ENCODE data around the gene C4orf36.

C4orf36 gene

GRCh38 chr4:86848136-86848535, 44.1 kb downstream of the C4orf36 start:
- H3K27ac ChIP-seq, result no peak overlapping the region
- TF ChIP-seq CTCF (conservative IDR thresholded peaks at IDR 0.05) (no peak), ZFX (IDR thresholded peaks at IDR 0.05) (no peak)

- H3K27ac ChIP-seq, result no peak overlapping the region
- TF ChIP-seq CTCF (conservative IDR thresholded peaks at IDR 0.05) (no peak), ZFX (IDR thresholded peaks at IDR 0.05) (no peak)
These were observed 44.7 kb downstream of the C4orf36 start for GRCh38 chr4:86847571-86847970.

GRCh38 chr4:86846921-86847320, 45.3 kb downstream of the C4orf36 start:
- H3K27ac ChIP-seq, result no peak overlapping the region

GRCh38 chr4:86845593-86845992, 46.6 kb downstream of the C4orf36 start:
- no peak for TF ChIP-seq CTCF (conservative IDR thresholded peaks at IDR 0.05)
- TF ChIP-seq ZFX (IDR thresholded peaks at IDR 0.05), result no peak
- H3K27ac ChIP-seq, result no peak overlapping the region

More at GRCh38 chr4:86846921-86847320, 45.3 kb downstream of the C4orf36 start:
- no peak for TF ChIP-seq ZFX (IDR thresholded peaks at IDR 0.05)
- TF ChIP-seq CTCF (conservative IDR thresholded peaks at IDR 0.05), result no peak

GRCh38 chr4:86841309-86841708, 50.9 kb downstream of the C4orf36 start:
- no peak for TF ChIP-seq ZFX (IDR thresholded peaks at IDR 0.05)
- TF ChIP-seq CTCF (conservative IDR thresholded peaks at IDR 0.05), result no peak
- no peak overlapping the region for H3K27ac ChIP-seq

- no peak overlapping the region for H3K27ac ChIP-seq
- TF ChIP-seq CTCF (conservative IDR thresholded peaks at IDR 0.05), result no peak
- TF ChIP-seq ZFX (IDR thresholded peaks at IDR 0.05), result no peak
These were observed 51.4 kb downstream of the C4orf36 start for GRCh38 chr4:86840858-86841257.

- no peak for TF ChIP-seq CTCF (conservative IDR thresholded peaks at IDR 0.05)
- TF ChIP-seq ZFX (IDR thresholded peaks at IDR 0.05), result no peak
- H3K27ac ChIP-seq, result no peak overlapping the region
These were observed 54.3 kb downstream of the C4orf36 start for GRCh38 chr4:86837691-86838503.
